ENCODE results near the gene MEGF10.

DNA sequence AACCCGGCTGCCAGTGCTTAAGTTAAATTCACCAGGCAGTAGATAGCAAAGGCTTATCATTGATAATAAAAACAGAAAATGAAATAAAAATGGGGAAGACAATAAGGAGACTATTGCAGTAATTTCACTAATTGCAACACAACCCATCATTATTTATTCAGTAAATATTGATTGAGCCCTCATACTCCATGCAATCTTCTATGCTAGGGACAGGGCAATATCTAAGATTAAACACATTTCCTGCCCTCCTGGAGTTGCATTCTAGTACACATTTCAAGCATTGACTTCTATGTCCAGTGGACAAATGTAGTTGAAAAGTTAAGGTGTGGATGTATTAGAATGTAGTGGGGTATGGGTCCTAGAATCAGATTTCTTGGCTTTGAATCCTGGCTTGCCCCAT is 12.8 kb downstream of the MEGF10 start:
- TF ChIP-seq POLR2A (IDR thresholded peaks at IDR 0.05; ENCODE audit: low read depth, low read length) (no peak), POLR2AphosphoS5 (IDR thresholded peaks at IDR 0.05; ENCODE audit: low read depth, low read length) (no peak), TAF1 (IDR thresholded peaks at IDR 0.05; ENCODE audit: borderline replicate concordance, low read depth, low read length) (no peak)

All from GM12892 (cell line).